Duodenal mucosa (tissue), 2 donors: Measurements from ENCODE around the gene RAB33A.

Experiments
- H3K27ac ChIP-seq: one replicate; pipeline ENCODE4 v1.7.0; 2013; ENCODE audit warnings: low read depth, low read length
- H3K27me3 ChIP-seq, 2 donors: one replicate each; pipeline ENCODE4 v1.7.0; 2013; ENCODE audit warnings: low read length in 2 of 2, control low read depth in 1 of 2; ENCODE audit not compliant: insufficient read depth in 2 of 2, control insufficient read depth in 1 of 2
- H3K36me3 ChIP-seq, 2 donors: one replicate each; pipeline ENCODE4 v1.7.0; 2013; ENCODE audit warnings: low read length in 2 of 2, control low read depth in 1 of 2; ENCODE audit not compliant: insufficient read depth in 2 of 2, control insufficient read depth in 1 of 2
- H3K4me1 ChIP-seq, 2 donors: one replicate each; pipeline ENCODE4 v1.7.0; 2013; ENCODE audit warnings: low read length in 2 of 2, control low read depth in 1 of 2; ENCODE audit not compliant: insufficient read depth in 2 of 2, control insufficient read depth in 1 of 2
- H3K4me3 ChIP-seq, 2 donors: one replicate each; pipeline ENCODE4 v1.7.0; 2013; ENCODE audit warnings: low read length in 2 of 2, low read depth in 1 of 2
- H3K9ac ChIP-seq, 2 donors: one replicate each; pipeline ENCODE4 v1.7.0; 2013; ENCODE audit warnings: low read length in 2 of 2, low read depth in 1 of 2
- H3K9me3 ChIP-seq, 2 donors: one replicate each; pipeline ENCODE4 v1.7.0; 2013; ENCODE audit warnings: low read length in 2 of 2, control low read depth in 1 of 2; ENCODE audit not compliant: control insufficient read depth in 1 of 2

RAB33A gene

GRCh38 chrX:130186651-130187050 lies 14.9 kb downstream of the RAB33A start:
- H3K36me3 ChIP-seq: no peaks in the 10 kb centered on the region
- no peak overlapping the region for H3K9ac ChIP-seq
- H3K9me3 ChIP-seq: no peaks in the 10 kb centered on the region
- H3K27ac ChIP-seq: no peak overlapping the region
- no peak overlapping the region for H3K4me3 ChIP-seq
- no peaks in the 10 kb centered on the region for H3K27me3 ChIP-seq
- H3K4me1 ChIP-seq: no peaks in the 10 kb centered on the region

DNA sequence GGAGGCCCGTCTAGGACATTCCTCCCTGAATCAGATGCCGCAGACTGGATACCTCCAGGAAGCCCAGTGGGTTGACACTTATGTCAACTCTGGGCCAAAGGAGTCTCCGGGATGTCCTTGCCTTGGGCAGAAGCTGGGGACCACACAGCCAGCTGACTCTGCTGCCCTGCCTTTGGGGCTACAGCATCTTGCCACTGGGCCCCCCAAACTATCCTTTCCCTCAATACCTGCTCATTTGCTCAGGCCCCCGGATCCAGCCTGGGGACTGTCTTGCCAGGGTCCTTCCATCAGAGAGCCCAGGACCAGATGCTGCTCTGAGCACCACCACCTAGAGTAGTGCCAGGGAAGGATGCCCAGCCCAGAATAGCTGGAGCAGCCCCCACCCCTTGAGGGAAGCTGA lies 19.0 kb downstream of the RAB33A start:
- Histone ChIP-seq H3K27me3 (no peaks in the 10 kb centered on the region), H3K27ac (no peak overlapping the region), H3K36me3 (no peaks in the 10 kb centered on the region), H3K4me3 (no peak overlapping the region), H3K4me1 (no peaks in the 10 kb centered on the region), H3K9me3 (no peaks in the 10 kb centered on the region), H3K9ac (no peak overlapping the region)

- Histone ChIP-seq H3K36me3 (no peaks in the 10 kb centered on the region), H3K9ac (no peak overlapping the region), H3K4me1 (no peaks in the 10 kb centered on the region), H3K27ac (no peak overlapping the region), H3K9me3 (no peaks in the 10 kb centered on the region), H3K4me3 (no peak overlapping the region), H3K27me3 (no peaks in the 10 kb centered on the region)
Measured at GRCh38 chrX:130196466-130196865, 24.7 kb downstream of the RAB33A start.

DNA sequence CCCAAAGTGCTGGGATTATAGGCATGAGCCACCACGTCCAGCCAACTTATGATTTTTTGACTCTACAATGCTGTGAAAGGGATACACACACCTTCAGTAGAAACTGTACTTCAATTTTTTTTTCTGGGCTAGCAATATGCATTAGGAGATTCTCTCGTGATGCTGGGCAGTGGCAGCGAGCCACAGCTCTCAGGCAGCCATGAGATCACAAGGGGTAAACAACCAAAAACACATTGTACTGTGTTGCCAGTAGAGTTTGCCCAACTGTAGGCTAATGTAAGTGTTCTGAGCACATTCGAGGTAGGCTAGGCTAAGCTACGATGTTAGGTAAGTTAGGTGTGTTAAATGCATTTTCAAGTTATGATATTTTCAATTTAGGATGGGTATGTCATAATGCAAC lies 25.7 kb downstream of the RAB33A start:
- Histone ChIP-seq H3K27ac (no peak overlapping the region), H3K9me3 (no peaks in the 10 kb centered on the region), H3K4me3 (no peak overlapping the region), H3K9ac (no peak overlapping the region), H3K27me3 (no peaks in the 10 kb centered on the region), H3K36me3 (no peaks in the 10 kb centered on the region), H3K4me1 (no peaks in the 10 kb centered on the region)

GRCh38 chrX:130204647-130205046 lies 32.9 kb downstream of the RAB33A start:
- Histone ChIP-seq H3K27ac (no peak overlapping the region), H3K9ac (no peak overlapping the region), H3K36me3 (no peaks in the 10 kb centered on the region)

GRCh38 chrX:130211415-130212186 lies 39.8 kb downstream of the RAB33A start:
- Histone ChIP-seq H3K9me3 (no peaks in the 10 kb centered on the region), H3K9ac (no peak overlapping the region), H3K27me3 (no peaks in the 10 kb centered on the region), H3K36me3 (peaks cover 0 to 14% of the 10 kb centered on the region in 2 donors), H3K27ac (no peak overlapping the region), H3K4me1 (no peaks in the 10 kb centered on the region), H3K4me3 (no peak overlapping the region)

More at GRCh38 chrX:130204647-130205046, 32.9 kb downstream of the RAB33A start:
- H3K4me3 ChIP-seq: no peak overlapping the region
- H3K9me3 ChIP-seq: no peaks in the 10 kb centered on the region
- H3K27me3 ChIP-seq: no peaks in the 10 kb centered on the region
- H3K4me1 ChIP-seq: no peaks in the 10 kb centered on the region

- no peaks in the 10 kb centered on the region for H3K4me1 ChIP-seq
- H3K9me3 ChIP-seq: no peaks in the 10 kb centered on the region
- peaks cover 0 to 14% of the 10 kb centered on the region in 2 donors for H3K36me3 ChIP-seq
- no peak overlapping the region for H3K27ac ChIP-seq
- no peak overlapping the region for H3K9ac ChIP-seq
- no peak overlapping the region for H3K4me3 ChIP-seq
- no peaks in the 10 kb centered on the region for H3K27me3 ChIP-seq
Measured at GRCh38 chrX:130212371-130212770, 40.6 kb downstream of the RAB33A start.

DNA sequence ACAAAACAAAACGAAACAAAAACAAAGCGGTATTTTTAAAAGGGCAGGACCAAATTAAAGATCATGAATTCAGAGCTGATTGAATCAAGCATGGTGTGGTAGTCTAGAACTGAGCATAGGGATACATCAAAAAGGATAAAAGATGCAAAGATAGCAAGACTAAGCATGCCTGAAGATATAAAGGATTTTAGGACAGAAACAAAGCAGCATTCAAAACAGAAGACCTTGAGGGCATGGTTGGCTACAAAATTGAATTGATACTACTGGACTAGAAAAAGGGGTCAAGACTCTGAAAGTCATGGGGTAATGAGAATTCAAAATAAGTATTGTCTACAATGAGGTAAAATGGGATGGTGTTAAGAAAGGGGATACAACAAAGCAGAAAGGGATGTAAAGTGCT lies 41.6 kb downstream of the RAB33A start:
- no peak overlapping the region for H3K27ac ChIP-seq
- H3K9ac ChIP-seq: no peak overlapping the region
- H3K4me3 ChIP-seq: no peak overlapping the region
- no peaks in the 10 kb centered on the region for H3K9me3 ChIP-seq
- H3K36me3 ChIP-seq: peaks cover 0 to 14% of the 10 kb centered on the region in 2 donors
- H3K4me1 ChIP-seq: no peaks in the 10 kb centered on the region
- H3K27me3 ChIP-seq: no peaks in the 10 kb centered on the region

- no peak overlapping the region for H3K4me3 ChIP-seq
- no peaks in the 10 kb centered on the region for H3K27me3 ChIP-seq
- H3K9me3 ChIP-seq: no peaks in the 10 kb centered on the region
- no peak overlapping the region for H3K27ac ChIP-seq
- no peak overlapping the region for H3K9ac ChIP-seq
- H3K36me3 ChIP-seq: peaks cover 0 to 10% of the 10 kb centered on the region in 2 donors
- H3K4me1 ChIP-seq: no peaks in the 10 kb centered on the region
Measured at GRCh38 chrX:130216320-130216719, 44.6 kb downstream of the RAB33A start.

GRCh38 chrX:130224810-130225209 lies 53.0 kb downstream of the RAB33A start:
- H3K4me1 ChIP-seq: no peaks in the 10 kb centered on the region
- no peak overlapping the region for H3K27ac ChIP-seq
- peaks cover 0 to 8% of the 10 kb centered on the region in 2 donors for H3K36me3 ChIP-seq
- H3K27me3 ChIP-seq: no peaks in the 10 kb centered on the region
- H3K9me3 ChIP-seq: no peaks in the 10 kb centered on the region
- H3K4me3 ChIP-seq: no peak overlapping the region
- no peak overlapping the region for H3K9ac ChIP-seq
